Measurements from ENCODE around the gene SPATA13. TPM values are rescaled to one million over a fixed set of nuclear protein-coding genes. Genes with fewer than 3 reads are reported as not detected.
"Not testable (repeated sequence)": the region's sequence is repeated elsewhere in the genome, so short reads cannot be mapped to it uniquely, and the experiment has no call there.

Gene SPATA13
- total RNA-seq (2014; rRNA removed; shearing (Covaris generic)) = 4.6 and 7.7 TPM in 2 replicates
- polyA plus RNA-seq (2015; cell fraction: cytosol; rRNA removed) = 1.6 and 2.5 TPM in 2 replicates
- polyA plus RNA-seq (2015; cell fraction: nucleus; rRNA removed) = 5.6 and 19.6 TPM in 2 replicates

DNA sequence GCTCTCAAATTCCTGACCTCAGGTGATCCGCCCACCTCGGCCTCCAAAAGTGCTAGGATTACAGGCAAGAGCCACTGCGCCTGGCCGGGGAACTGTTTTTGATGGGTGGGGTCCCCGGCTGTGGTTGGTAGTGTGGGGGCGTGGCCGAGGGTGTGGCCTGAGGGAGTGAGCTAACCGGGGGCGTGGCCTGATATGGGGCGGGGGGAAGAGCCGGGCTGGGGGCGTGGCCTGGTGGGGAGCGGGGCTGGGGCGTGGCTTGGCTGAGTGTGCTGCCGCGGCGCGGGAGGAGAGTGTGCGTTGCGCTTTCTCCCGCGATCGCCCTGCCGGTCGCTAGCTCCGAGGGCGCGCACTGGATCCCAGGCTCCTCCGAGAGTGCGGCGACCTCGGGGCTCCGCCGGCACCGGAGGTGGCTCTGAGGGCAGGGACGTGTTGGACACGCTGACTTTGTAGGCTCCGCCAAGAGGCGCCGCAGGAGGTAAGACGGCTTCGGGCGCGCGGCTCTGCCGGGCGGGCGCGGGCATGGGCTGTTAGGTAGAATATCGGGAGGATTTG lies at the start of gene SPATA13:
Gene SPATA13, plus strand, starts transcription at position 263 of the 552 bp plus-strand sequence. CDS start 62,210 bp downstream, outside the sequence.
- DNase-seq (ENCODE audit: low read depth) = peak; percentile 70

DNA sequence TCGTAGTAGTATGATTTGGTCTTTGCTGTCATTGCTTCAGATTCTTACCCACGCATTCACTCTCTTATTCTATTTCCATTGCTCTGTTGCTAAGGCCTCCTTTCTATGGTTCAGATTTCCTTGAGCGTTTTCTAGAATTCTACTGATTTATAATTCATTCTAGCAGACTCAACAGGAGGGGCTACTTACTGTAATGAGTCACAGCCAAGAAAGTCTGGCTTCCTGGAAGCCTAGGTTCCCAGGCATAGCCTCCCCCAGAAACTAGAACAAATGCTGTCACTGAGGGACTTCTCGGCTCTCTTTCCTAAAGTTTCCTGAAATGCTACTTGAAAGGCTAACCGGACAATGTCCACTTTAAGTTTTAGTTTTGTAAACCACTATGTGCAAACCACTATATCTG lies 47.7 kb upstream of the SPATA13 start:
- peak; percentile 13 for DNase-seq (ENCODE audit: low read depth)

DNA sequence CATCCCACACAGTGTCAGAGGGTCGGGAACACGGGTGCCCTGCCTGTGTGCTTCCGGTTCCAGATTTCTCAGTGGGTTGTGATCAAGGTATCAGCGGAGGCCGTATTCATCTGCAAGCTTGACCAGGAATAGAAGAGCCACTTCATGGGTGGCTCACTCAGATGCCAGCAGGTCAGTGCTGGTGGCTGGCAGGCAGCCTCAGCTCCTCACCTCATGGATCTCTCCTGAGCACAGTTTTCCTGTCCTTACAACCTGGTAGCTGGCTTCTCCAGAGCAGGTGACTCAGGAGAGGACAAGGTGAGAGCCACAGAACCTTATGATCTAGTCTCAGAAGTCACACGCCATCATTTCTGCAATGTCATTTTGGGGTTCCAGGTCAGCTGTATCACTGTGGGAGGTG lies 44.8 kb upstream of the SPATA13 start:
- DNase-seq (ENCODE audit: low read depth) = no peak

DNA sequence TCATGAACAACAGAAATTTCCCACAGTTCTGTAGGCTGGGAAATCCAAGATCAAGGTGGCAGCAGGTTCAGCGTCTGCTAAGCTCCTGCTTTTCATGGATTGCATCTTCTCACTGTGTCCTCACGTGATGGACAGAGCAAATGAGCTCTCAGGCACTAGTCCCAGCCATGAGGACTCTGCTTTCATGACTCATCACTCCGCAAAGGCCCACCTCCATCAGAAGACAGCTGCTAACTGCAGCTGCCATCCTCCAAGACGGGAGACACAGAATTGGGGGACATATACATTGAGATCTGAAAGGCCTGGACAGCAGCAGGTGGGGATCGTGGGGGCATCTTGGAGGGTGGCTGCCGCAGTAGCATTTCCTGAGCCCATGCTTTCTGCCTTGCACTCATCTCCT lies 44.4 kb upstream of the SPATA13 start:
- DNase-seq (ENCODE audit: low read depth) = peak; percentile 35

DNA sequence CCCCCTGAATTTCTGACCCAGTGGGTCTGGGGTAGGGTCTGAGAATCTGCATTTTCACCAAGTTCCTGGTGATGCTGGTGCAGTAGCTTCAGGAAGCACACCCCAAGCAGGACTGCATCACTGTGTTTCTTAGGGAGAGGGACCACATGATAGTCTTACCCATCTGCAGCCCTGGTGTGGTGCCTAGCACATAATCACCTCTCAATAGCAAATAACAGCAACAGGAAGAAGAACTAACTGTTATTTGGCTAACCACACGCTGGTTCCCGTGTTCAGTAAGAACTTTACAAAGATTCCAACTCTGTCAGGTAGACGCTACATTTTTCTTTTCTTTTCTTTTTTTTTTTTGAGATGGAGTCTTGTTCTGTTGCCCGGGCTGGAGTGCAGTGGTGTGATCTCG lies 41.9 kb upstream of the SPATA13 start:
- DNase-seq (ENCODE audit: low read depth) = no peak

DNA sequence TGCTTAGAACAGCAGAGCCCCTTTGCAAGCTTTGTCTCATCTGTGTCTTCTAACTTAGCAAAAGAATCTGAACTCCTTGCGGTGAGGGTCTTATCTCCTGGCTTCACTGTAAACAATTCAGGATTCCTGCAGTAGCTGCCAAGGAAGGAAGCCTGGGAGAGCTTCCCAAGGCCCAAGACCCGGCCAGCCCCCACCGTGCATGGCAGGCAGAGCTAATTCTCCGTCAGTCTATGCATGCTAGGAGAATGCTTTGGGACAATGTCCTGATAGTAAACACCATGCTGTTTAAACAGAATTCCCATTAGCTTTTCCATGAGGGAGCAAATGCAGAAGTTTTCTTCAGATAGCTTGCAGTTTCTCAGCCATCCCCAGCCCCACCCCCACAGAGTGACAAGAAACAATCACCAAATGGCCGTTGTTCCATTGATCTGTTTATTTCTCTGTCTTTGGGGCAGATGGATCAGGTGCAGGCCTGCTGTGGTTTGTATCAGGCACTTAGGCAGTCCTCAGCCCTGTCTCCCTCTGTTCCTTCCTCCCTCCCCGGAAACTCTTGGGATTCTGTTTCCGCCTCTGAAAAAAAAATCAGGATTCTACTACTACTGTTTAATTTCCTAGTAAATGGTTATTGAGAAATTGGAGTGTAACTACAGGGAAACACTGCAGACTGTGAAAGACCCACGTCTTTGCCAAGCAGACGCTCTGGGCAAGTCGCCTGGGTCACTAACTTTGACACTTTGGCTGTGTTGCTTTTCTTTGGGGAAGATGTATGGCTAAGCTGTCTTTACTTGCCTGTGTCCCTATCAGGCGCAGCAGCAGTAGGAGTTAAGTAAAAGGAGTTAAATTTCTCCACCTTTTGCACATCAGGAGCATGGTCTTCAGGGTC lies 40.7 kb upstream of the SPATA13 start:
- DNase-seq (ENCODE audit: low read depth) = no peak

DNA sequence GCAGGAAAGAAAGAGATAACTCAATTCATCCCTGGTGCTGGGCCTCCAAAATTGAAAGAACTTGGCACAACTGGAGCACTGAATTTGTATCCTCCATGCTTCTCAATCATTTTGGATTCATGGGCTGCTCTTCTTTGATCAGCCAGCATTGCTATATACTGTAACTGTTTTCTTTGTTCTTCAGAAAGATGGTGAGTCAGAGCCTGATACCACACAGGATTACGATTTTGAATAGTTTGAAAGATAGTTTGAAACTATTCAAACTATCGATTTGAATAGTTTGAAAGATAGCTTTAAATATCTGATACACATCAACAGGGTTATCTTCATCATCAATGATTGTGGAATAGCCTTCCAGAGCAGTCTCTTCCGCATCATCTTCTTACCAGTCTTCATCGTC lies 38.5 kb upstream of the SPATA13 start:
- not testable (repeated sequence) for DNase-seq (ENCODE audit: low read depth)

DNA sequence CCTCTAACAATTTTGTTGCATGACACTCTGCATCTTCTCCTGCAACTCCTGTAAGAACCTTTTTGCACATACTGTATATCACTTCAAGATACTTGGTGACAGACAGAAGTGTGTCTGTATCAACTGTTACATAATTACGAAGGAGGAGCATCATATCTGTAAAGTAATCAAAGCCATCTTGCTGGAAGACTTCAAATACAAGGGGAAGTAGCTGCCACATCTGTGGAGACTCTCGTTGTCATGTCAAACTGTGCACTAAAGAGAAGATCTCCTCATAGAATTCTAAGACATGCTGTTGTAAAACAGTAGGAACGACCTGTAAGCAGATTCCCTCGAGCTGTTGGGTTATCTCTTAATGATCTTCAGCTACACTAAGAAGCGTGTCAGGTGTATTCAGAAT lies 38.0 kb upstream of the SPATA13 start:
- DNase-seq (ENCODE audit: low read depth) = no peak

DNA sequence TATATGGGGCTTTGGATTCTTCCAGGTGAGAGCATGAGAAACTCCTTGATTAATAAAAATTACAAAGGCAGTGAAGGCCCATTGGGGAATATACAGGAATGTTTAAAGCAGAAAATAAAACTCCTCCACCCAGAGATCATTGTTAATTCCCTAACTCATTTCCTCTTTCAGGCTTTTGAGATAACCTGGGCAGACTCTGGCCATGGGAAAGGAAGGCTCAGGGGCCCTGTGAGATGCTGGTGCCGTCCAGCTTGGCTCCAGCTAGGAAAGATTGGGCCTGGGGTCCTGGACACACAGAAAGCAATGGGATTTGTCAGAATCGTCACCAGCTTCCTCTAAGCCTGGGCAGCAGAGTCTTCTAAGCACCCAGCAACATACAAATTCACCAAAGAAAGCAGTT lies 36.8 kb upstream of the SPATA13 start:
- no peak for DNase-seq (ENCODE audit: low read depth)

DNA sequence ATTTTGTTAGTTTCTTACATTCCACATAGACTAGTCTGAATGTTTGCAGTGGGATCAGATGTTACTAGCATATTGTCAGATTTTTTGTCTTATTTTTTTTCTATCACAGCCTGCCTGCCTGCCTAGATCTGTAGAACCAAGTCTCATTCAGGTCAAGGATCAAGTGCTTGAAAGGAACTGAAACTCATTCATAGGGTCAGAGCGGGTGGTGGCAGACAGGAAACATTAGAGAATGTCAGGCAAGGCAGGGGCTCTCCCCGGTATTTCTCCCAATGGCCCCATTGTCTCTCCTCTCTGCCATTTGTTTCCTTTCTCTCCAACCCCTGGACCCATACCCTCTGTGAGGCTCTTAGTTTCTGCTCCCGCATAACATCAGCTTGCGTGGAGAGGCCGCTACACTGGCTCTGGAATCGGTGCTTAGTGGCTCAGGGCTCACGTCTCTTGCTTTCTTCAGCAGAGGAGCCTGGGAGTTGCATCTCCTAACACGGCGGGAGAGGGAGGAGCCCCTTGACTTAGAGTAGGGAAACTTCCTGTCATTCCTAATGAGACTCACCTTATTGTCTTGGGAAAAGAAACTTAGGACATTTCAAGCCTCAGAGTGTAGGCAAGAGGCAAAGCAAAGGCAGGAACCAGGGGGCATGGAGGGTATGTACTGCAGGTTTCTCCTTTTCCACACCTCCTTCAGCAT lies 35.6 kb upstream of the SPATA13 start:
- DNase-seq (ENCODE audit: low read depth) = no peak

DNA sequence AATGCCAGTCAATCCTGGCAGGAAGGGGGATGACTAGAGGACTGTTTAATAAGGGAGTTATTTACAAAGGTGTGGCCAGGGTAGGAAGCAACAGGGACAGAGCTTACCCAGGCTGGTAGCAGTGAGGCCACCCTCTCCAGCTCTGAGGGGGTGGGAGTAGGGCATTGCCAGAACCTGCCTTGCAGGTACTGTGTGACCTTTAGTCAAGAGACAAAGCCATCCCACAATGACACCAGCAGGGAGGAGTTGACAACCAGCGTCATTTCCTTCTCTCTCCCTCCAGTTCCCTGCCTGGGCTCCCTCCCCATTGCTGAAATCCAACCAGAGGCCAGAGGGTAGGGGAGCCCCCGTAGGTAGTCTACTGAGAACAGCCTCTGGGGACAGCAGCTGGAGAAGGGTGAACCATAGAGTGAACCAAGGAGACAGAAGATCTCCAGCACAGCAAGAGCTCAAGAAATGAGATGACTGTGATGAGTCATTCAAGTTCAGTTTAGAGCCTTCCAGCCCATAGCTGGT lies 33.3 kb upstream of the SPATA13 start:
- peak; percentile 21 for DNase-seq (ENCODE audit: low read depth)

DNA sequence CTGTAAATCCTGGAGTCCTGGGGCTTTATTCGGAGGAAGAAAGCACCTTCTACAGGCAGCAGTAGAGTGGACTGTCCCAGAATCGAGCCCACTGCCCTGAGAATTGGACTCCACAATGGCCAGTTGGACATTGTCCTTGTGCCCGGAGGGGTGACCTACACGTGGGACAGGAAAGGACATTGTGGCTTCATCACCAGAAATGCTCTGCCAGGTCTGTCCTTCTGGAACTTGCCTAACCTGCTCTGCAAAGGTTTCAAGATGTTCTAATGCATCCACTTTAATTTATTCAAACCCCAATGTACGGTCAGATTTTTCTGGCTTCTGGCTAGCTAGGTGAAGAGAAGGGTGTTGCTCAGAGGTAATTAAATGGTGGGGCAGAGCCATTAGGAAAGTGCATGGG lies 32.4 kb upstream of the SPATA13 start:
- no peak for DNase-seq (ENCODE audit: low read depth)

DNA sequence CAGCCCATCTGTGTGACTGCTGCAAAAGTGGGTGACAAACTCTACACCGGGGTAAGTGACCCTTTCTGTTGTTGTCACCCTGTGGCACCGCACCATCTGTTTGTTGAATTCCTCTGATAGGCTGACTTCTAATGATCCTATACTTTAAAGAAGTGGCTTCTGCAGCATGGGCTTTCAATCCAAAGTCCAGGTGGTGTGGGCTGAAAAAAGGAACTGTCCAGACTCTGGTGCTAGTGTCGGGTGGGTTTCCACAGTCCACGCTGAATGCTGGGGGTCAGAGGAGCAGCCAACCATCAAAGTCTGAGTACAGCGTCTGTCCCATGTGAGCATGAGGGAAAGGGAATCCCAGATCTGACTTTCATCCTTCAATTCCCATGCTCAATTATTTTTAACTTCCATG lies 31.6 kb upstream of the SPATA13 start:
- DNase-seq (ENCODE audit: low read depth) = no peak

DNA sequence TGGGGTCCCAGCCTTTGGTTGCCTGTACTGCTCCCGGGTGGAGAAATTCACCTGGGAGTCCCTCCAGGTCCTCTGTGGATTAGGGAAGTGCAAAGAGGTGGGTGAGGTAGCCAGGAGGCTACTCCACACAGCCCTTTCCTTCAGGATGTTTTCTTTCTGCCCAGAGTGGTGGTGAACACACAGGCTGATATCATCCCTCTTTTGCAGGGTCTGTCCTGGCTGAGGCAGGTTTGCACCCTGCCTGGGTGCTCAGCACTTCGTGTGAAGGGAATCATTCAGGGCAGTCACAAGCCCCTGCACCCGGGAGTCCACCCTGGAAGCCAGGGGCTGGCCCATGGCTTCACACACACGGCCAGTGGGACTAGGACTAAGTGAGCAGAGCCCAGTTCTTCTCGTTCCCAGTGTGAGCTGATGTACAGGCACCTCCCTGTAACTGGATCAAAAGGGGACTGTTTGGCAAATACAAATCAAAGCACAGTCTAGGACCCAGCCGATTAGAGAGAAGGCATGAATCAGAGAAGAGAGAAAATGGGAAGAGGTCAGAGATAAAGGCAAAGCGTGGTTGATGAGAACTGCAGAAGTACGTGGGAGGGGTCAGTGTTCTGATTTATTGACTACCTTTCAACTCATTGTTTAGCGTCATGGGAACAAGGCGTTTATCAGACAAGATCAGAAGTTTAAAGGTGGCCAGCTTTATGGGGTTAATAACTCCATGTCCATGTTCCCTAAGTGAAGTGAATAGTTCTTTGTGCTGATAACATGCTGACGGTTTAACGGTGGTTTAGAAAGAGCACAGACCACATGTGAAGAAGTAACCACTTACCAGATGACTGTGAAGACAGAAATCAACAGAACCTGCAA lies 30.4 kb upstream of the SPATA13 start:
- DNase-seq (ENCODE audit: low read depth) = no peak

DNA sequence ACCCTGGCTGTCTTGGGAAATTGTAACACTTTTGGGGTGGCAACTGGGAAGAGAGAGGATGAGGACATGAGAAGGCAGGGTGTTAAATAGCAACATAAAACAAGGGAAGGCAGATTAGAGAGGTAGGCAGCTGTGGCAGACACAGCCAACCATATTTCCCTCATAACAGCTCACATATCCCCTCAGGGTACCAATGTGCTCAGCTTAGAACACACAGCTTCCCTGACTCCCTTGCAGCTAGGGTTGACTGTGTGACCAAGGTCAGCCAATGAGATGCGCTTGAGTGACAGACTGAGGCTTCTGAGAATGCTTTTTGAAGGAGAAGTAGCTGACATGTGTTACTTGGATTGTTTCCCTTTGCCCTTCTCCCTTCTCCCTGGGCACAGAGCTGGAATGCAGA lies 28.8 kb upstream of the SPATA13 start:
- DNase-seq (ENCODE audit: low read depth) = no peak

DNA sequence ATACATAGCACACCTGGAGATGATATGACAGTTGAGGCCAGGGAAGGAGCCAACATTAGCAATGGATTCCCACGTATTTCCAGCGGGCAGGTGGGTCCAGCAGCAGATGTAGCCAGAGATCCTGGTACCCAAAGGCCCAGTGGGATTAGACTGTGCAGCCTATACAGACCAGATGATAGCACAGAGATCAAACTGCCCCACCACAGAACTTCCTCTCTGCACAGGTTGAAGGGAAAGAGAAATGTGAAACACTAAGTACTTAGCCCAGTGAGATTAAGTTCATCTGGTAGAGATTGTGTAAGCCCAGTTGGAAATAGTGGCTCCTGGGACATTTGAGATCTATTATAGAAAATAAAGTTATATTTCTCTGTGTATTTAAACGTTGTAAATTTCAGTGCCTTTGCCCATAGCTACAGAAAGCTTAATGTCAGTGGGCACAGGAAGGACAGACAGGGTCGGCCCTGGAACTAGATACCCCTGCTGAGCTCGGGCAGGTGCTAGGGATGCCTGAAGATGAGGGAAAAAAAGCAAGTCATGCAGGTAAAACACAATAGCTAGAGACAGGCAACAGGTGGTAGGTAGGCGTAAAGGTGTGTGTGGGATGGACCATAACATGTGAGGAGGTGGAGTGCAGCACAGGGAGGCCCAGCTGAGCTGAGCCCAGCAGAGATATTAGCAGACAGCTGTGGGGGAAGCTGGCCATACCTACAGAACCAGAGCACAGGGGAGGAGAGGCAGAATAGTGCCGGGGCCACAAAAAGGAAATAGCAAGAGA lies 27.3 kb upstream of the SPATA13 start:
- DNase-seq (ENCODE audit: low read depth) = no peak

DNA sequence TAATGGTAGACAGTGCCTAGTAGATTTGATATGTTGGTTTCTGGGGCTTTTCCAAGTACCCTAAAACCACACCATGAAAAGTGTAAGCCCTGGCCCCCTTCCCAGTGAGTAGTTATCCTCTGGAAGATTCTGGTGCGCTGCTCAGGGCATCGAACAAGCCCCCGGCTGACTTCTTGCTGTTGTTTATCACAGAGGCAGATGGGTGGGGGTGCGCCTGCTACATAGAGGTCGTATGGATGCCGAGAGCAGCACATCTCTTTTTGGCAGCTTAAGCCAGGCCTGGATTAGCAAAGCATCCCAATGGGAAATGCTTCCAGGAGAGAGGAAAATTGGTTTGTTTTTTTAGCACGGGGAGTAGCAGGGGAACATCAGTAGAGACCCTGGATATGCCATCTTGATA lies 26.3 kb upstream of the SPATA13 start:
- no peak for DNase-seq (ENCODE audit: low read depth)

DNA sequence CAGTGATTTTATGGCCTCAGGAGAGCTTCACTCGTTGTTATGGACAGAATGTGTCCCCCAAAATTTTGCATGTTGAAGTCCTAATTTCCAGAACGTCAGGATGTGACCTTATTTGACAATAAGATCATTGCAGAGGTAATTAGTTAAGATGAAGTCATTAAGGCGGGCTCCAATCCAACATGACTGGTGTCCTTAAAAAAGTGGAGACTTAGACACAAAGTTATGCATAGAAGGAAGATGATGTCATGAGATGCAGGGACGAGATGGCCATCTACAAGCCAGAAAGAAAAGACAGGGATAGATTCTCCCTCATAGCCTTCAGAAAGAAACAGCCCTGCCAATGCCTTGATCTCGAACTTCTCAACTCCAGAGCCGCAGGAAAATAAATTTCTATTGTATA lies 25.8 kb upstream of the SPATA13 start:
- DNase-seq (ENCODE audit: low read depth) = no peak

DNA sequence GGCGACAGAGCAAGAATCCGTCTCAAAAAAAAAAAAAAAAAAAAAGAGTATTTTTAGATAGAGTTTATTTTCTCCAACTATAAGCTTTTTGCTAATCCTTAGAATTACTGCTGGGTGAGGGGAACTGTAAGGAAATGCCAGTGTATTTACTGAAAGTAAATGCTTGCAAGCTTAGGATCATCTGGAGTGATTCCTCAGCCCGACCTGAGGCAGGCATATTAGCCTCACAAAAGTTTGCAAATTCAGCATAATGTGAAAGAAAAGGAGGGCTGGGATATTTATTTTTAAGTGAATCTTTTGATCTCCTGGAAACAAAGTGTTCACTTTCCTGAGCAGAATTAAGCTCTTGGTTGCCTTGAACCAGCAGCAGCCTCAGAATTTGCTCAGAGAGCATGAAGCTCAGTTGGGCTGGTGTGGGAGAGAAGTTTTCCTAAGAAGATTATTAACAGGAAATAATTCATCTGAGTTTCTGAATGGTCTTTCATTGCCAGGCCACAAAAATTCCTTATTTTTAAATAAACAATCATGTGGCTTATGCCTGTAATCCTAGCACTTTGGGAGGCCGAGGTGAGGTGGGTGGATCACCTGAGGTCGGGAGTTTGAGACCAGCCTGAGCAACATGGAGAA lies 24.7 kb upstream of the SPATA13 start:
- DNase-seq (ENCODE audit: low read depth) = peak; percentile 78

DNA sequence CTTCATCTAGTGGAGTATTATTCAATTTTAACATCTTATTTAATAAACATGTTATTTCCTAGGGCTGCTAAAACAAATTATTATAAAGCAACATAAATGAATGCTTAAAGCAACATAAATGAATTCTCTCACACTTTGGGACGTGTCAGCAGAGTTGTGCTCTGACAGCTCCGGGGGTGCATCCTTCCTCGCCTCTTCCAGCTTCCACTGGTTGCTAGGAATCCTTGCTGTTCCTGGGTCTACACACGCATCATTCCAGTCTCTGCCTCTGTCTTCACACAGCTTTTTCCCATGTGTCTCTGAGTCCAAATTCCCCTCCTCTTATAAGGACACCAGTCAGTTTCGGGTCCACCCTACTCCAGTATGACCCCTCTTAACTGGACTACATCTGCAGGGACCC lies 21.6 kb upstream of the SPATA13 start:
- DNase-seq (ENCODE audit: low read depth) = no peak

Data from HT1080 (cell line).